GM18519 (cell line): ENCODE results near the gene TCF4.

Experiments
- ATAC-seq: cut with Tn5 transposase; IDR thresholded peaks from one replicate; pipeline ENCODE4 v1.9.1; 2021; ENCODE audit warnings: mild to moderate bottlenecking, moderate library complexity; ENCODE audit not compliant: unreplicated experiment, low FRiP score

TCF4 gene

GRCh38 chr18:55547705-55548056 lies 40.3 kb downstream of the TCF4 start:
- no peak for ATAC-seq

- no peak for ATAC-seq
These were observed 40.9 kb downstream of the TCF4 start for GRCh38 chr18:55546851-55547704.

- no peak for ATAC-seq
These were observed 44.0 kb downstream of the TCF4 start for GRCh38 chr18:55544014-55544413.

- no peak for ATAC-seq
These were observed 44.8 kb downstream of the TCF4 start for GRCh38 chr18:55543130-55543704.

- ATAC-seq: no peak
These were observed 46.4 kb downstream of the TCF4 start for GRCh38 chr18:55541571-55541970.

GRCh38 chr18:55539240-55539639 lies 48.8 kb downstream of the TCF4 start:
- ATAC-seq: no peak

GRCh38 chr18:55534996-55535395 lies 53.0 kb downstream of the TCF4 start:
- no peak for ATAC-seq

GRCh38 chr18:55534547-55534946 lies 53.4 kb downstream of the TCF4 start:
- no peak for ATAC-seq

GRCh38 chr18:55530166-55530565 lies 57.8 kb downstream of the TCF4 start:
- no peak for ATAC-seq

- ATAC-seq: no peak
These were observed 58.4 kb downstream of the TCF4 start for GRCh38 chr18:55529581-55529980.

- no peak for ATAC-seq
These were observed 62.1 kb downstream of the TCF4 start for GRCh38 chr18:55525845-55526244.

GRCh38 chr18:55524353-55525073 lies 63.5 kb downstream of the TCF4 start:
- no peak for ATAC-seq

- no peak for ATAC-seq
These were observed 65.0 kb downstream of the TCF4 start for GRCh38 chr18:55523001-55523400.

- ATAC-seq: peak; percentile 64
These were observed 66.0 kb downstream of the TCF4 start for GRCh38 chr18:55522011-55522410.

GRCh38 chr18:55517055-55517454 lies 70.9 kb downstream of the TCF4 start:
- ATAC-seq: no peak

GRCh38 chr18:55515941-55516710 lies 71.9 kb downstream of the TCF4 start:
- ATAC-seq: no peak

GRCh38 chr18:55515214-55515613 lies 72.8 kb downstream of the TCF4 start:
- no peak for ATAC-seq

GRCh38 chr18:55513161-55513560 lies 74.8 kb downstream of the TCF4 start:
- ATAC-seq: no peak

GRCh38 chr18:55511277-55511676 lies 76.7 kb downstream of the TCF4 start:
- ATAC-seq: no peak

- ATAC-seq: no peak
These were observed 77.2 kb downstream of the TCF4 start for GRCh38 chr18:55510809-55511208.
